Stimulated activated CD4-positive, alpha-beta T cell treated with anti-CD3 and anti-CD28 coated beads, Interleukin-12 subunit alpha, Interleukin-12 subunit beta, amount 100 ng/mL, for 4 hours (primary cell): ENCODE results near the gene NOX5.

ENCODE experiments used
- DNase-seq: peaks from one replicate; pipeline ENCODE4 v3.0.0-alpha.2; 2020

The NOX5 gene

DNA sequence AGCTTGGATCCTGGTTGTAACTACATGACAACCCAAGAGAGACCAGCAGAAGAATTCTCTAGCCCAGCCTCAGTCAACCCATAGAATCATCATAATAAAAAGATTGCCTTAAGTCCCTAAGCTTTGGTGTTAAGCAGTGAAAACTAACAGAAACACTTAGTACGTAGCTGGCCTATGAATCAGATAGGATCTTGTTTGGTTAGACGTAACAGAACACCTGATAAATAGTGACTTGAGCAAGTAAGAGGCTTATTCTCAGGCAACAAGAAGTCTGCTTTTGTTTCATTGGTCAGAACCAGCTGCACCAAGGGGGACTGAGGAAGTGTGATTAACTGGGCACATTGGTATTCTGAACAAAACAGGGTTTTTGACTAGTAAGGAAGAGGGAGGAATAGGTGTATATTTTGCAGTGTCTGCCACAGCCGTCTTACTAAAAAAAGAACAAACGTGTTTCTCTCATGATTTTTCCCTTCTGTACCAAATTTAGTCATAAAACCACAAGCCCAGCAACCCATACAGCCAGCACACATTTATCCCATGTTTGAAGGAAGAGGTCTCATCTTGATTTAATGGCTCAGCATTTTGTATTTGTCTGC lies 92.6 kb downstream of the NOX5 start:
- no peak for DNase-seq
